ENCODE measurements around the gene CDK5. TPM values are rescaled to one million over a fixed set of nuclear protein-coding genes. Genes with fewer than 3 reads are reported as not detected.
A peak's percentile ranks its signal among the peaks of the same experiment; 100 is the strongest.

The CDK5 gene
- total and polyA plus RNA-seq, 9 of the 15 experiments (the other 6 are each of a cell fraction or from before 2014, with no cell fraction given), result 3.2 to 38.0 (median 27.5) TPM

DNA sequence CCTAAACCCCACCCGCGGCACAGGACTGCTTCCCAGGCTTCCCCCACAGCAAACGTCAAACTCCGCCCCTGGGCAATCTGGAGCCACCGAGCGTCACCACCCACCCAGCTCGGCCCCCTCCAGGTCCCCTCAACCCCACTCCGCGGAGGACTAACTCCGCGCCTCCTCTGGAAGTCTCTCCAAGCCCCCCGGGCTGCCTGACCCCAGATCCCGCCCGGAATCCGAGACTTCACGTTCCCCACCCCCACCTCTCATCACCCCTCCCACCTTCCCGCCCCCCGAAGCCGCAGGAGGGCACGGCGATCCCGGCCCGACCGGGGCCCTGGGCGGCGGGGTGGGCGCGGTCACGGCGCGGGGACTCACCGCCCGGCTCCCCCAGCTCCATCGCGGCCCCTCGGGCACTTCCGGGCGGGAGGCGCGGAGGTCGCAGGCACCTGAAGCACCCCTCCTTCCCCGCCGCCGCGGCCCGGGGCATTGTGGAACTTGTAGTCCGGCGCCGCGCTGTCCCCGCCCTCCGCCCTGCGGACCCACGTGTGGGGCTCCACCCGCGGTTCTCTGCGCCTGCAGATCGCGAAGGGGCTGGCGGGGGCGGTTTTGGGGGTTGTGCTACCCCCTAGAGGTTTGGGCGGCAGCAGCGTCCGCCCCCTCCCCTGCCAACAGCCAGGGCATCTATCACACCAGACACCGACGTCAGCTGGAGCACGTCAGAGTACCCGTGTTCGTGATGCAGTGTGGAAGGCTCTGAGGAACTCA is 25.6 kb upstream of the CDK5 start, which contains the start of gene TMUB1 (continued):
- TF ChIP-seq, protein P1, sequence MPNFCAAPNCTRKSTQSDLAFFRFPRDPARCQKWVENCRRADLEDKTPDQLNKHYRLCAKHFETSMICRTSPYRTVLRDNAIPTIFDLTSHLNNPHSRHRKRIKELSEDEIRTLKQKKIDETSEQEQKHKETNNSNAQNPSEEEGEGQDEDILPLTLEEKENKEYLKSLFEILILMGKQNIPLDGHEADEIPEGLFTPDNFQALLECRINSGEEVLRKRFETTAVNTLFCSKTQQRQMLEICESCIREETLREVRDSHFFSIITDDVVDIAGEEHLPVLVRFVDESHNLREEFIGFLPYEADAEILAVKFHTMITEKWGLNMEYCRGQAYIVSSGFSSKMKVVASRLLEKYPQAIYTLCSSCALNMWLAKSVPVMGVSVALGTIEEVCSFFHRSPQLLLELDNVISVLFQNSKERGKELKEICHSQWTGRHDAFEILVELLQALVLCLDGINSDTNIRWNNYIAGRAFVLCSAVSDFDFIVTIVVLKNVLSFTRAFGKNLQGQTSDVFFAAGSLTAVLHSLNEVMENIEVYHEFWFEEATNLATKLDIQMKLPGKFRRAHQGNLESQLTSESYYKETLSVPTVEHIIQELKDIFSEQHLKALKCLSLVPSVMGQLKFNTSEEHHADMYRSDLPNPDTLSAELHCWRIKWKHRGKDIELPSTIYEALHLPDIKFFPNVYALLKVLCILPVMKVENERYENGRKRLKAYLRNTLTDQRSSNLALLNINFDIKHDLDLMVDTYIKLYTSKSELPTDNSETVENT (CRISPR knock-in tag; IDR thresholded peaks at IDR 0.05), result peak; percentile 79; the same call in 1 of the 2 replicates
- TF ChIP-seq, protein P2, sequence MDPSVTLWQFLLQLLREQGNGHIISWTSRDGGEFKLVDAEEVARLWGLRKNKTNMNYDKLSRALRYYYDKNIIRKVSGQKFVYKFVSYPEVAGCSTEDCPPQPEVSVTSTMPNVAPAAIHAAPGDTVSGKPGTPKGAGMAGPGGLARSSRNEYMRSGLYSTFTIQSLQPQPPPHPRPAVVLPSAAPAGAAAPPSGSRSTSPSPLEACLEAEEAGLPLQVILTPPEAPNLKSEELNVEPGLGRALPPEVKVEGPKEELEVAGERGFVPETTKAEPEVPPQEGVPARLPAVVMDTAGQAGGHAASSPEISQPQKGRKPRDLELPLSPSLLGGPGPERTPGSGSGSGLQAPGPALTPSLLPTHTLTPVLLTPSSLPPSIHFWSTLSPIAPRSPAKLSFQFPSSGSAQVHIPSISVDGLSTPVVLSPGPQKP (CRISPR knock-in tag; IDR thresholded peaks at IDR 0.05), result no peak
- peak; percentile 78 for TF ChIP-seq NR2C2 (CRISPR knock-in tag; IDR thresholded peaks at IDR 0.05)
- TF ChIP-seq NR2C2 (tag; IDR thresholded peaks at IDR 0.05), result peak; percentile 90
- TF ChIP-seq, protein P3, sequence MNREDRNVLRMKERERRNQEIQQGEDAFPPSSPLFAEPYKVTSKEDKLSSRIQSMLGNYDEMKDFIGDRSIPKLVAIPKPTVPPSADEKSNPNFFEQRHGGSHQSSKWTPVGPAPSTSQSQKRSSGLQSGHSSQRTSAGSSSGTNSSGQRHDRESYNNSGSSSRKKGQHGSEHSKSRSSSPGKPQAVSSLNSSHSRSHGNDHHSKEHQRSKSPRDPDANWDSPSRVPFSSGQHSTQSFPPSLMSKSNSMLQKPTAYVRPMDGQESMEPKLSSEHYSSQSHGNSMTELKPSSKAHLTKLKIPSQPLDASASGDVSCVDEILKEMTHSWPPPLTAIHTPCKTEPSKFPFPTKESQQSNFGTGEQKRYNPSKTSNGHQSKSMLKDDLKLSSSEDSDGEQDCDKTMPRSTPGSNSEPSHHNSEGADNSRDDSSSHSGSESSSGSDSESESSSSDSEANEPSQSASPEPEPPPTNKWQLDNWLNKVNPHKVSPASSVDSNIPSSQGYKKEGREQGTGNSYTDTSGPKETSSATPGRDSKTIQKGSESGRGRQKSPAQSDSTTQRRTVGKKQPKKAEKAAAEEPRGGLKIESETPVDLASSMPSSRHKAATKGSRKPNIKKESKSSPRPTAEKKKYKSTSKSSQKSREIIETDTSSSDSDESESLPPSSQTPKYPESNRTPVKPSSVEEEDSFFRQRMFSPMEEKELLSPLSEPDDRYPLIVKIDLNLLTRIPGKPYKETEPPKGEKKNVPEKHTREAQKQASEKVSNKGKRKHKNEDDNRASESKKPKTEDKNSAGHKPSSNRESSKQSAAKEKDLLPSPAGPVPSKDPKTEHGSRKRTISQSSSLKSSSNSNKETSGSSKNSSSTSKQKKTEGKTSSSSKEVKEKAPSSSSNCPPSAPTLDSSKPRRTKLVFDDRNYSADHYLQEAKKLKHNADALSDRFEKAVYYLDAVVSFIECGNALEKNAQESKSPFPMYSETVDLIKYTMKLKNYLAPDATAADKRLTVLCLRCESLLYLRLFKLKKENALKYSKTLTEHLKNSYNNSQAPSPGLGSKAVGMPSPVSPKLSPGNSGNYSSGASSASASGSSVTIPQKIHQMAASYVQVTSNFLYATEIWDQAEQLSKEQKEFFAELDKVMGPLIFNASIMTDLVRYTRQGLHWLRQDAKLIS (CRISPR knock-in tag; IDR thresholded peaks at IDR 0.05), result 0 out of 2 replicates have a peak, but pooled peaks have one; percentile 44
- TF ChIP-seq MXI1 (IDR thresholded peaks at IDR 0.05; ENCODE audit: low read depth, low read length), result peak; percentile 89
- TF ChIP-seq ZFX (CRISPR knock-in tag; IDR thresholded peaks at IDR 0.05), result peak; percentile 41
- TF ChIP-seq LARP7 (IDR thresholded peaks at IDR 0.05), result no peak
- peak; percentile 34; the same call in 1 of the 2 replicates for TF ChIP-seq SMAD4 (CRISPR knock-in tag; conservative IDR thresholded peaks at IDR 0.05)
- TF ChIP-seq, protein P4, sequence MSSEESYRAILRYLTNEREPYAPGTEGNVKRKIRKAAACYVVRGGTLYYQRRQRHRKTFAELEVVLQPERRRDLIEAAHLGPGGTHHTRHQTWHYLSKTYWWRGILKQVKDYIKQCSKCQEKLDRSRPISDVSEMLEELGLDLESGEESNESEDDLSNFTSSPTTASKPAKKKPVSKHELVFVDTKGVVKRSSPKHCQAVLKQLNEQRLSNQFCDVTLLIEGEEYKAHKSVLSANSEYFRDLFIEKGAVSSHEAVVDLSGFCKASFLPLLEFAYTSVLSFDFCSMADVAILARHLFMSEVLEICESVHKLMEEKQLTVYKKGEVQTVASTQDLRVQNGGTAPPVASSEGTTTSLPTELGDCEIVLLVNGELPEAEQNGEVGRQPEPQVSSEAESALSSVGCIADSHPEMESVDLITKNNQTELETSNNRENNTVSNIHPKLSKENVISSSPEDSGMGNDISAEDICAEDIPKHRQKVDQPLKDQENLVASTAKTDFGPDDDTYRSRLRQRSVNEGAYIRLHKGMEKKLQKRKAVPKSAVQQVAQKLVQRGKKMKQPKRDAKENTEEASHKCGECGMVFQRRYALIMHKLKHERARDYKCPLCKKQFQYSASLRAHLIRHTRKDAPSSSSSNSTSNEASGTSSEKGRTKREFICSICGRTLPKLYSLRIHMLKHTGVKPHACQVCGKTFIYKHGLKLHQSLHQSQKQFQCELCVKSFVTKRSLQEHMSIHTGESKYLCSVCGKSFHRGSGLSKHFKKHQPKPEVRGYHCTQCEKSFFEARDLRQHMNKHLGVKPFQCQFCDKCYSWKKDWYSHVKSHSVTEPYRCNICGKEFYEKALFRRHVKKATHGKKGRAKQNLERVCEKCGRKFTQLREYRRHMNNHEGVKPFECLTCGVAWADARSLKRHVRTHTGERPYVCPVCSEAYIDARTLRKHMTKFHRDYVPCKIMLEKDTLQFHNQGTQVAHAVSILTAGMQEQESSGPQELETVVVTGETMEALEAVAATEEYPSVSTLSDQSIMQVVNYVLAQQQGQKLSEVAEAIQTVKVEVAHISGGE (CRISPR knock-in tag; IDR thresholded peaks at IDR 0.05), result peak in 1 of 3 experiments; percentile 87; a peak in 2 of 6 replicates
- peak; percentile 64 for TF ChIP-seq CHD2 (IDR thresholded peaks at IDR 0.05; ENCODE audit: low read depth, low read length)
- TF ChIP-seq, protein P5, sequence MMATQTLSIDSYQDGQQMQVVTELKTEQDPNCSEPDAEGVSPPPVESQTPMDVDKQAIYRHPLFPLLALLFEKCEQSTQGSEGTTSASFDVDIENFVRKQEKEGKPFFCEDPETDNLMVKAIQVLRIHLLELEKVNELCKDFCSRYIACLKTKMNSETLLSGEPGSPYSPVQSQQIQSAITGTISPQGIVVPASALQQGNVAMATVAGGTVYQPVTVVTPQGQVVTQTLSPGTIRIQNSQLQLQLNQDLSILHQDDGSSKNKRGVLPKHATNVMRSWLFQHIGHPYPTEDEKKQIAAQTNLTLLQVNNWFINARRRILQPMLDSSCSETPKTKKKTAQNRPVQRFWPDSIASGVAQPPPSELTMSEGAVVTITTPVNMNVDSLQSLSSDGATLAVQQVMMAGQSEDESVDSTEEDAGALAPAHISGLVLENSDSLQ (IDR thresholded peaks at IDR 0.05), result peak; percentile 59; the same call in 1 of the 2 replicates
- peak; percentile 78 to 86; a peak in 2 of 4 replicates for TF ChIP-seq SIN3A (IDR thresholded peaks at IDR 0.05; ENCODE audit: borderline replicate concordance in 2 of 2, control insufficient read depth in 1 of 2, low read depth in 2 of 2, low read length in 2 of 2)
- no peak for TF ChIP-seq MED1 (CRISPR knock-in tag; IDR thresholded peaks at IDR 0.05; ENCODE audit: borderline replicate concordance)

Measured in K562 (cell line).